IgD-negative memory B cell (primary cell): Measurements from ENCODE around the gene DAPK2. TPM values are rescaled to one million over a fixed set of nuclear protein-coding genes. Genes with fewer than 3 reads are reported as not detected.
"Not testable (repeated sequence)": the region's sequence is repeated elsewhere in the genome, so short reads cannot be mapped to it uniquely, and the experiment has no call there.

Source experiments
- H3K27ac Mint-ChIP-seq, 3 donors: one replicate each; pipeline ENCODE4 v1.8.0; 2020 to 2022; ENCODE audit warnings: mild to moderate bottlenecking in 3 of 3, mixed read lengths in 3 of 3, moderate library complexity in 1 of 3
- H3K27me3 Mint-ChIP-seq: one replicate; pipeline ENCODE4 v1.8.0; 2021; ENCODE audit warnings: mixed read lengths
- H3K36me3 Mint-ChIP-seq: one replicate; pipeline ENCODE4 v1.8.0; 2020; ENCODE audit warnings: mild to moderate bottlenecking, mixed read lengths
- H3K4me1 Mint-ChIP-seq, 3 donors: one replicate each; pipeline ENCODE4 v1.8.0; 2020 to 2022; ENCODE audit warnings: mixed read lengths in 3 of 3, mild to moderate bottlenecking in 1 of 3
- H3K4me3 Mint-ChIP-seq, 4 donors: one replicate each; pipeline ENCODE4 v1.8.0; 2020 to 2022; ENCODE audit warnings: mild to moderate bottlenecking in 4 of 4, mixed read lengths in 4 of 4, moderate library complexity in 3 of 4
- H3K9me3 Mint-ChIP-seq, 3 donors: one replicate each; pipeline ENCODE4 v1.8.0; 2020 to 2021; ENCODE audit warnings: mixed read lengths in 3 of 3, mild to moderate bottlenecking in 1 of 3
- polyA plus RNA-seq: library from polyadenylated mRNA; unstranded; fragments of 300-500 nt; fragmentation: Illumina TruSeq; gene quantifications from one replicate; pipeline ENCODE4 v1.2.3, GENCODE V29; 2021

DAPK2 gene
- polyA plus RNA-seq, result 7.7 TPM

- peak within 1 kb of the TSS; percentile 69 to 94 (median 85) for H3K4me3 Mint-ChIP-seq
- H3K36me3 Mint-ChIP-seq, result peaks cover 5% of the 10 kb centered on the region
- H3K27me3 Mint-ChIP-seq, result peaks cover 2% of the 10 kb centered on the region
- no peaks in the 10 kb centered on the region for H3K9me3 Mint-ChIP-seq
- peak within 1 kb of the TSS; percentile 20 to 88 (median 59) for H3K27ac Mint-ChIP-seq
- peaks cover 36 to 49% (median 37%) of the 10 kb centered on the region in 3 donors for H3K4me1 Mint-ChIP-seq
Measured at GRCh38 chr15:64046421-64047153, at the start of gene DAPK2. Gene DAPK2 (minus strand): TSS chr15:64046485. CDS start chr15:64040261, 6,224 bp downstream.

- Mint-ChIP-seq H3K36me3 (peaks cover 4% of the 10 kb centered on the region), H3K27ac (peak overlapping the region; percentile 88 to 99 (median 99)), H3K4me3 (peak overlapping the region; percentile 88 to 100 (median 98)), H3K9me3 (no peaks in the 10 kb centered on the region), H3K4me1 (peaks cover 54 to 67% (median 56%) of the 10 kb centered on the region in 3 donors), H3K27me3 (no peaks in the 10 kb centered on the region)
Measured at GRCh38 chr15:64095431-64095794, 49.1 kb upstream of the DAPK2 start.

- peaks cover 61 to 62% (median 62%) of the 10 kb centered on the region in 3 donors for H3K4me1 Mint-ChIP-seq
- H3K27ac Mint-ChIP-seq, result peak within 1 kb of the TSS; percentile 88 to 98 (median 98)
- peaks cover 4% of the 10 kb centered on the region for H3K36me3 Mint-ChIP-seq
- H3K9me3 Mint-ChIP-seq, result no peaks in the 10 kb centered on the region
- H3K27me3 Mint-ChIP-seq, result no peaks in the 10 kb centered on the region
- peak within 1 kb of the TSS; percentile 88 to 100 (median 98) for H3K4me3 Mint-ChIP-seq
Measured at GRCh38 chr15:64093627-64094417, 47.5 kb upstream of the DAPK2 start, which contains the start of gene CIAO2A. Gene CIAO2A (minus strand): TSS chr15:64093838. CDS start chr15:64093768, 70 bp downstream.

GRCh38 chr15:64092864-64093626 is 46.8 kb upstream of the DAPK2 start:
- H3K9me3 Mint-ChIP-seq, result no peaks in the 10 kb centered on the region
- H3K36me3 Mint-ChIP-seq, result peaks cover 4% of the 10 kb centered on the region
- peaks cover 57 to 66% (median 61%) of the 10 kb centered on the region in 3 donors for H3K4me1 Mint-ChIP-seq
- H3K27ac Mint-ChIP-seq, result peak overlapping the region; percentile 88 to 98 (median 98)
- peak overlapping the region; percentile 88 to 100 (median 98) for H3K4me3 Mint-ChIP-seq
- no peaks in the 10 kb centered on the region for H3K27me3 Mint-ChIP-seq

GRCh38 chr15:64092075-64092820 is 46.0 kb upstream of the DAPK2 start:
- Mint-ChIP-seq H3K27me3 (no peaks in the 10 kb centered on the region), H3K4me1 (peaks cover 49 to 60% (median 57%) of the 10 kb centered on the region in 3 donors), H3K4me3 (peak overlapping the region; percentile 88 to 100 (median 98)), H3K36me3 (peaks cover 7% of the 10 kb centered on the region), H3K9me3 (no peaks in the 10 kb centered on the region), H3K27ac (peak overlapping the region; percentile 88 to 98 (median 98))

- H3K4me3 Mint-ChIP-seq, result peak overlapping the region; percentile 66 to 91 (median 85)
- peaks cover 7% of the 10 kb centered on the region for H3K36me3 Mint-ChIP-seq
- H3K4me1 Mint-ChIP-seq, result peaks cover 34 to 49% (median 49%) of the 10 kb centered on the region in 3 donors
- no peaks in the 10 kb centered on the region for H3K9me3 Mint-ChIP-seq
- H3K27ac Mint-ChIP-seq, result peak overlapping the region; percentile 83 to 95 (median 84)
- H3K27me3 Mint-ChIP-seq, result no peaks in the 10 kb centered on the region
Measured at GRCh38 chr15:64090527-64090926, 44.2 kb upstream of the DAPK2 start.

GRCh38 chr15:64089543-64090280 is 43.4 kb upstream of the DAPK2 start:
- Mint-ChIP-seq H3K9me3 (no peaks in the 10 kb centered on the region), H3K27me3 (no peaks in the 10 kb centered on the region), H3K4me3 (peak overlapping the region; percentile 63 to 70 (median 64)), H3K36me3 (peaks cover 7% of the 10 kb centered on the region), H3K4me1 (peaks cover 33 to 43% (median 42%) of the 10 kb centered on the region in 3 donors), H3K27ac (peak overlapping the region; percentile 1 to 95 (median 61))

- H3K4me1 Mint-ChIP-seq, result peaks cover 0 to 3% (median 1%) of the 10 kb centered on the region in 3 donors
- H3K27me3 Mint-ChIP-seq, result no peaks in the 10 kb centered on the region
- H3K27ac Mint-ChIP-seq, result peak overlapping the region in 1 of 3 donors; percentile 16
- H3K9me3 Mint-ChIP-seq, result no peaks in the 10 kb centered on the region
- no peak overlapping the region for H3K4me3 Mint-ChIP-seq
- no peaks in the 10 kb centered on the region for H3K36me3 Mint-ChIP-seq
Measured at GRCh38 chr15:64082757-64083156, 36.5 kb upstream of the DAPK2 start.

GRCh38 chr15:64073496-64073895 is 27.2 kb upstream of the DAPK2 start:
- H3K36me3 Mint-ChIP-seq, H3K27ac Mint-ChIP-seq, H3K9me3 Mint-ChIP-seq, H3K4me3 Mint-ChIP-seq, H3K27me3 Mint-ChIP-seq: not testable (repeated sequence)
- H3K4me1 Mint-ChIP-seq, result peaks cover 12 to 29% (median 18%) of the 10 kb centered on the region in 3 donors

GRCh38 chr15:64072812-64073211 is 26.5 kb upstream of the DAPK2 start:
- no peak overlapping the region for H3K27ac Mint-ChIP-seq
- H3K27me3 Mint-ChIP-seq, result no peaks in the 10 kb centered on the region
- H3K4me3 Mint-ChIP-seq, result no peak overlapping the region
- no peaks in the 10 kb centered on the region for H3K9me3 Mint-ChIP-seq
- peaks cover 12 to 29% (median 19%) of the 10 kb centered on the region in 3 donors for H3K4me1 Mint-ChIP-seq
- peaks cover 6% of the 10 kb centered on the region for H3K36me3 Mint-ChIP-seq

- Mint-ChIP-seq H3K9me3 (no peaks in the 10 kb centered on the region), H3K4me3 (no peak overlapping the region), H3K36me3 (peaks cover 6% of the 10 kb centered on the region), H3K4me1 (peaks cover 16 to 31% (median 25%) of the 10 kb centered on the region in 3 donors), H3K27ac (no peak overlapping the region), H3K27me3 (no peaks in the 10 kb centered on the region)
Measured at GRCh38 chr15:64071931-64072765, 25.9 kb upstream of the DAPK2 start.

GRCh38 chr15:64070965-64071851 is 24.9 kb upstream of the DAPK2 start:
- Mint-ChIP-seq H3K4me1 (peaks cover 17 to 29% (median 24%) of the 10 kb centered on the region in 3 donors), H3K27ac (peak overlapping the region in 2 of 3 donors; percentile 59 to 88), H3K36me3 (peaks cover 6% of the 10 kb centered on the region), H3K27me3 (no peaks in the 10 kb centered on the region), H3K4me3 (no peak overlapping the region), H3K9me3 (no peaks in the 10 kb centered on the region)
